ENCODE data around the gene GCLM. TPM values are rescaled to one million over a fixed set of nuclear protein-coding genes. Genes with fewer than 3 reads are reported as not detected.

GCLM gene
- total RNA-seq, 1 experiment from 2014 or later = 33.7 TPM

DNA sequence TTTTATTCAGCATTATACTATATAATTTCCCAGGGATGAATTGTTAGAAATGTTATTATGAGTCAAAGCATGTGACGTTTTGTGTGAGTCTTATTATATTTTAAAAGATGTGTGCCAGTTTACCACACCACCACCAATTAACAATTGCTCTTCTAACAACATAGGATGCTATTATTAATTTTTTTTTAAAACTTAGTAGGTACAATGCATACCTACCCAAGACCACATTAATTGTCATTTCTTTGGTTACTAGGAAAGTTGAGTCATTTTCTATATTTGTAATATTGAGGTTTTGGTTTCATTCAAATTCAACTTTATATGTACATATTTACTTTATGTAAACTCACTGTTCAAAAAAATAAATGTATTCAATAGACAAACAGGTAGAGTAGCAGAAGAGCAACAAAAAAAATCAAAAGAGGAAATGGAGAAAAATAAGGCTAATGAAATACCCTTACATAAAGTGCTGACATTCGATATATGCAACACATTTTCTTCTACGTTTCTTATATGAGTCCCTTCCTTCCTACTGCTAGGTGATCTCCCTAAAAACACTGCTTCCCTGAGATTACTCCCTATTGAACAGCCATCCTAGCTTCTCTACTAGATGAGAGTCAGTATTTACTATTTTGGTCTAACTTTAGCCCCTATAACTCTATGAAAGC, 9.6 kb downstream of the GCLM start:
- Histone ChIP-seq H3K4me3 (ENCODE audit: low read depth in 2 of 2, low read length in 2 of 2) (no peak overlapping the region), H3K36me3 (ENCODE audit: control insufficient read depth, insufficient read depth, low read length) (peaks cover 25% of the 10 kb centered on the region; the same call in 1 of the 2 replicates), H3K27me3 (ENCODE audit: control insufficient read depth, insufficient read depth, low read length) (no peaks in the 10 kb centered on the region), H3K27ac (ENCODE audit: low read length) (no peak overlapping the region), H3K4me1 (ENCODE audit: control insufficient read depth, insufficient read depth, low read length) (peaks cover 2% of the 10 kb centered on the region; the same call in 1 of the 2 replicates), H3K9me3 (ENCODE audit: control insufficient read depth, insufficient read depth, low read depth, low read length) (no peaks in the 10 kb centered on the region)
- DNase-seq (ENCODE audit: low read depth, low spot score) (no peak), ATAC-seq (no peak)
- ChIA-PET CTCF (no interaction called here), POLR2A (no interaction called here)
- TF ChIP-seq, protein P1, sequence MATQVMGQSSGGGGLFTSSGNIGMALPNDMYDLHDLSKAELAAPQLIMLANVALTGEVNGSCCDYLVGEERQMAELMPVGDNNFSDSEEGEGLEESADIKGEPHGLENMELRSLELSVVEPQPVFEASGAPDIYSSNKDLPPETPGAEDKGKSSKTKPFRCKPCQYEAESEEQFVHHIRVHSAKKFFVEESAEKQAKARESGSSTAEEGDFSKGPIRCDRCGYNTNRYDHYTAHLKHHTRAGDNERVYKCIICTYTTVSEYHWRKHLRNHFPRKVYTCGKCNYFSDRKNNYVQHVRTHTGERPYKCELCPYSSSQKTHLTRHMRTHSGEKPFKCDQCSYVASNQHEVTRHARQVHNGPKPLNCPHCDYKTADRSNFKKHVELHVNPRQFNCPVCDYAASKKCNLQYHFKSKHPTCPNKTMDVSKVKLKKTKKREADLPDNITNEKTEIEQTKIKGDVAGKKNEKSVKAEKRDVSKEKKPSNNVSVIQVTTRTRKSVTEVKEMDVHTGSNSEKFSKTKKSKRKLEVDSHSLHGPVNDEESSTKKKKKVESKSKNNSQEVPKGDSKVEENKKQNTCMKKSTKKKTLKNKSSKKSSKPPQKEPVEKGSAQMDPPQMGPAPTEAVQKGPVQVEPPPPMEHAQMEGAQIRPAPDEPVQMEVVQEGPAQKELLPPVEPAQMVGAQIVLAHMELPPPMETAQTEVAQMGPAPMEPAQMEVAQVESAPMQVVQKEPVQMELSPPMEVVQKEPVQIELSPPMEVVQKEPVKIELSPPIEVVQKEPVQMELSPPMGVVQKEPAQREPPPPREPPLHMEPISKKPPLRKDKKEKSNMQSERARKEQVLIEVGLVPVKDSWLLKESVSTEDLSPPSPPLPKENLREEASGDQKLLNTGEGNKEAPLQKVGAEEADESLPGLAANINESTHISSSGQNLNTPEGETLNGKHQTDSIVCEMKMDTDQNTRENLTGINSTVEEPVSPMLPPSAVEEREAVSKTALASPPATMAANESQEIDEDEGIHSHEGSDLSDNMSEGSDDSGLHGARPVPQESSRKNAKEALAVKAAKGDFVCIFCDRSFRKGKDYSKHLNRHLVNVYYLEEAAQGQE (IDR thresholded peaks at IDR 0.05; ENCODE audit: insufficient read depth in 1 of 2, low read depth in 2 of 2, low read length in 1 of 2) = no peak
- TF ChIP-seq POLR2AphosphoS5 (IDR thresholded peaks at IDR 0.05; ENCODE audit: low read depth, low read length) = no peak
- in situ Hi-C loops (cut with HindIII; ENCODE audit: low pct_unique_long_range_greater_than_20kb, low sequenced_read_pairs) (no loop called here), intact Hi-C loops (cut with micrococcal nuclease; ENCODE audit: unreplicated experiment) (no loop called here)
- no TSS peak for BruUV-seq (replicated peaks)

DNA sequence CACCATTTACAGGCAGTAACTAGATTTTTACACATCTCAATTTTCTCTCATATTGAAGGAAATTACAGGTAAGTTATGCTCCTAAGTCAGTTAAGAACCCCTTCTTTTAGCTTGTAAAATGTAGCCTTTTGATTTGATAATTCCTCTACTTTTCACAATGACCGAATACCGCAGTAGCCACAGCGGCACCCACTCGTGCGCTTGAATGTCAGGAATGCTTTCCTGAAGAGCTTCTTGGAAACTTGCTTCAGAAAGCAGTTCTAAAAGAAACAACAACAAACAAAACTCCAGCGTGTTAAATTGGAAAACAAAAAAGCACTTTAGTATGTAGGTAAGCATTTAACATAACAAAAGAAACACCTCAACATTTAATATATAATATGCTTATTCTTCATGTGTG, 20.3 kb downstream of the GCLM start:
- Histone ChIP-seq H3K27ac (ENCODE audit: low read length) (no peak overlapping the region), H3K27me3 (ENCODE audit: control insufficient read depth, insufficient read depth, low read length) (no peaks in the 10 kb centered on the region), H3K4me1 (ENCODE audit: control insufficient read depth, insufficient read depth, low read length) (no peaks in the 10 kb centered on the region), H3K4me3 (ENCODE audit: low read depth in 2 of 2, low read length in 2 of 2) (no peak overlapping the region), H3K36me3 (ENCODE audit: control insufficient read depth, insufficient read depth, low read length) (peaks cover 27% of the 10 kb centered on the region), H3K9me3 (ENCODE audit: control insufficient read depth, insufficient read depth, low read depth, low read length) (no peaks in the 10 kb centered on the region)
- DNase-seq (ENCODE audit: low read depth, low spot score) (no peak), ATAC-seq (no peak)
- in situ Hi-C loops (cut with HindIII; ENCODE audit: low pct_unique_long_range_greater_than_20kb, low sequenced_read_pairs) = no loop called here
- TF ChIP-seq SIN3A (IDR thresholded peaks at IDR 0.05; ENCODE audit: borderline replicate concordance, insufficient read depth, low read depth, low read length) (no peak), TCF7L2 (IDR thresholded peaks at IDR 0.05; ENCODE audit: low read depth, low read length) (no peak), CTCF (IDR thresholded peaks at IDR 0.05) (no peak), POLR2AphosphoS5 (IDR thresholded peaks at IDR 0.05; ENCODE audit: low read depth, low read length) (no peak)
- TF ChIP-seq, protein P1 (IDR thresholded peaks at IDR 0.05; ENCODE audit: insufficient read depth in 1 of 2, low read depth in 2 of 2, low read length in 1 of 2) = no peak
- ChIA-PET CTCF (no interaction called here), POLR2A (no interaction called here)
- intact Hi-C loops (cut with micrococcal nuclease; ENCODE audit: unreplicated experiment) = no loop called here
- BruUV-seq (replicated peaks) = no TSS peak
